ENCODE results near the gene CIT. TPM values are rescaled to one million over a fixed set of nuclear protein-coding genes. Genes with fewer than 3 reads are reported as not detected.
A peak's percentile ranks its signal among the peaks of the same experiment; 100 is the strongest.

Gene CIT
- total RNA-seq, 1 donor from 2014 or later = 98.5 TPM

GRCh38 chr12:119807380-119807779, 69.7 kb downstream of the CIT start:
- TF ChIP-seq EZH2phosphoT487 (IDR thresholded peaks at IDR 0.05) = no peak
- TF ChIP-seq, protein P1, sequence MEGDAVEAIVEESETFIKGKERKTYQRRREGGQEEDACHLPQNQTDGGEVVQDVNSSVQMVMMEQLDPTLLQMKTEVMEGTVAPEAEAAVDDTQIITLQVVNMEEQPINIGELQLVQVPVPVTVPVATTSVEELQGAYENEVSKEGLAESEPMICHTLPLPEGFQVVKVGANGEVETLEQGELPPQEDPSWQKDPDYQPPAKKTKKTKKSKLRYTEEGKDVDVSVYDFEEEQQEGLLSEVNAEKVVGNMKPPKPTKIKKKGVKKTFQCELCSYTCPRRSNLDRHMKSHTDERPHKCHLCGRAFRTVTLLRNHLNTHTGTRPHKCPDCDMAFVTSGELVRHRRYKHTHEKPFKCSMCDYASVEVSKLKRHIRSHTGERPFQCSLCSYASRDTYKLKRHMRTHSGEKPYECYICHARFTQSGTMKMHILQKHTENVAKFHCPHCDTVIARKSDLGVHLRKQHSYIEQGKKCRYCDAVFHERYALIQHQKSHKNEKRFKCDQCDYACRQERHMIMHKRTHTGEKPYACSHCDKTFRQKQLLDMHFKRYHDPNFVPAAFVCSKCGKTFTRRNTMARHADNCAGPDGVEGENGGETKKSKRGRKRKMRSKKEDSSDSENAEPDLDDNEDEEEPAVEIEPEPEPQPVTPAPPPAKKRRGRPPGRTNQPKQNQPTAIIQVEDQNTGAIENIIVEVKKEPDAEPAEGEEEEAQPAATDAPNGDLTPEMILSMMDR (IDR thresholded peaks at IDR 0.05) = no peak
- H2AFZ ChIP-seq (replicated peaks) = no peak overlapping the region
- no peak overlapping the region for H3K4me3 ChIP-seq
- DNase-seq (ENCODE audit: low spot score) = no peak
- H3K27ac Mint-ChIP-seq = no peak overlapping the region
- peaks cover 9% of the 10 kb centered on the region for H3K9me3 ChIP-seq (ENCODE audit: low read depth)
- H3K4me1 ChIP-seq = peaks cover 15% of the 10 kb centered on the region
- peaks cover 30% of the 10 kb centered on the region for H3K4me1 Mint-ChIP-seq
- no peaks in the 10 kb centered on the region for H3K27me3 Mint-ChIP-seq (ENCODE audit: insufficient read depth, low read depth)
- H3K4me3 Mint-ChIP-seq = no peak overlapping the region
- H3K4me2 ChIP-seq = no peak overlapping the region
- peaks cover 6% of the 10 kb centered on the region for H3K9me3 Mint-ChIP-seq
- H3K27me3 ChIP-seq = no peaks in the 10 kb centered on the region
- no peak overlapping the region for H3K9ac ChIP-seq
- peaks cover 19% of the 10 kb centered on the region for H3F3A ChIP-seq (ENCODE audit: low read depth)
- peaks cover 9% of the 10 kb centered on the region for H3K79me2 ChIP-seq (ENCODE audit: low read depth)
- H3K27ac ChIP-seq = no peak overlapping the region
- H3K36me3 ChIP-seq = peaks cover 8% of the 10 kb centered on the region
- peaks cover 26% of the 10 kb centered on the region for H3K36me3 Mint-ChIP-seq
- H4K20me1 ChIP-seq (ENCODE audit: low read depth) = peaks cover 31% of the 10 kb centered on the region

- Histone ChIP-seq H3K36me3 (peaks cover 8% of the 10 kb centered on the region), H3K9ac (no peak overlapping the region), H3K27me3 (no peaks in the 10 kb centered on the region), H3K27ac (no peak overlapping the region), H3K4me3 (peak overlapping the region; percentile 46), H2AFZ (replicated peaks) (no peak overlapping the region), H3K4me2 (peak overlapping the region; percentile 85), H3K79me2 (ENCODE audit: low read depth) (peaks cover 15% of the 10 kb centered on the region), H3K9me3 (ENCODE audit: low read depth) (peaks cover 9% of the 10 kb centered on the region), H4K20me1 (ENCODE audit: low read depth) (peaks cover 46% of the 10 kb centered on the region), H3K4me1 (peaks cover 15% of the 10 kb centered on the region), H3F3A (ENCODE audit: low read depth) (peaks cover 19% of the 10 kb centered on the region)
- Mint-ChIP-seq H3K36me3 (peaks cover 28% of the 10 kb centered on the region), H3K27me3 (ENCODE audit: insufficient read depth, low read depth) (no peaks in the 10 kb centered on the region), H3K4me1 (peaks cover 30% of the 10 kb centered on the region), H3K27ac (no peak overlapping the region), H3K9me3 (peaks cover 6% of the 10 kb centered on the region), H3K4me3 (peak overlapping the region; percentile 75)
- peak; percentile 90 for DNase-seq (ENCODE audit: low spot score)
- TF ChIP-seq EZH2 (IDR thresholded peaks at IDR 0.05) (no peak), EZH2phosphoT487 (IDR thresholded peaks at IDR 0.05) (no peak)
- TF ChIP-seq, protein P1 (IDR thresholded peaks at IDR 0.05) = peak; percentile 72
Measured at GRCh38 chr12:119804011-119804641, 73.0 kb downstream of the CIT start.

DNA sequence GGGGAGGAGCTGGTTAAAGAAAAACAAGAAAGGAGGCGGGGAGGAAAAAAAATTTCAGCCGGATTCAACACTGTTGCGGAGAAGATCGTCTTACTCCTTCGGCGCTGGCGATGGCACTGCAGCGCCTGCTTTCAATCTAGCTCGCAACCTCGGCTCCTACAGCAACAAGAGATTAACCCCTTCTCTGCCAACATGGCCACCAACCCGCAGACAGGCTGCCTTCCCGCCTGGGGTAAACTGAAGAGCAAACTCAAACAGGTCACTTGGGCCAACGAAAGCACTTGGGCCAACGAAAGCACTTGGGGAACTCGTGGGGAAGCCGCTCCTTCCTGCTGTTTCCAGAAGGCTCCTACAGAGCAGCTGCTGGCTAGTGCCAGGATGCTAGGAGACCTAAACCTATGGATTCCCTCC, 73.7 kb downstream of the CIT start:
- Mint-ChIP-seq H3K27me3 (ENCODE audit: insufficient read depth, low read depth) (no peaks in the 10 kb centered on the region), H3K27ac (no peak overlapping the region), H3K9me3 (peaks cover 6% of the 10 kb centered on the region), H3K4me3 (peak overlapping the region; percentile 75), H3K36me3 (peaks cover 22% of the 10 kb centered on the region), H3K4me1 (peaks cover 30% of the 10 kb centered on the region)
- H3K36me3 ChIP-seq = peaks cover 2% of the 10 kb centered on the region
- H3K4me2 ChIP-seq = peak overlapping the region; percentile 85
- DNase-seq (ENCODE audit: low spot score) = peak; percentile 82
- H3K4me3 ChIP-seq = peak overlapping the region; percentile 46
- H3K27ac ChIP-seq = no peak overlapping the region
- H3K27me3 ChIP-seq = no peaks in the 10 kb centered on the region
- peaks cover 15% of the 10 kb centered on the region for H3K79me2 ChIP-seq (ENCODE audit: low read depth)
- H2AFZ ChIP-seq (replicated peaks) = no peak overlapping the region
- peaks cover 19% of the 10 kb centered on the region for H3F3A ChIP-seq (ENCODE audit: low read depth)
- TF ChIP-seq EZH2phosphoT487 (IDR thresholded peaks at IDR 0.05) = no peak
- TF ChIP-seq, protein P1 (IDR thresholded peaks at IDR 0.05) = no peak
- no peak for TF ChIP-seq EZH2 (IDR thresholded peaks at IDR 0.05)
- peaks cover 15% of the 10 kb centered on the region for H3K4me1 ChIP-seq
- no peak overlapping the region for H3K9ac ChIP-seq
- H3K9me3 ChIP-seq (ENCODE audit: low read depth) = peaks cover 9% of the 10 kb centered on the region
- H4K20me1 ChIP-seq (ENCODE audit: low read depth) = peaks cover 46% of the 10 kb centered on the region

All from neural progenitor cell (in vitro differentiated cells).